DMS153 (cell line): ENCODE data around the gene KRTAP4-3.
"Not testable (repeated sequence)": the region's sequence is repeated elsewhere in the genome, so short reads cannot be mapped to it uniquely, and the experiment has no call there.

Experiments
- DNase-seq: peaks from one replicate; lab custom pipeline; 2025; lab: John Stamatoyannopoulos, UW

Gene KRTAP4-3

DNA sequence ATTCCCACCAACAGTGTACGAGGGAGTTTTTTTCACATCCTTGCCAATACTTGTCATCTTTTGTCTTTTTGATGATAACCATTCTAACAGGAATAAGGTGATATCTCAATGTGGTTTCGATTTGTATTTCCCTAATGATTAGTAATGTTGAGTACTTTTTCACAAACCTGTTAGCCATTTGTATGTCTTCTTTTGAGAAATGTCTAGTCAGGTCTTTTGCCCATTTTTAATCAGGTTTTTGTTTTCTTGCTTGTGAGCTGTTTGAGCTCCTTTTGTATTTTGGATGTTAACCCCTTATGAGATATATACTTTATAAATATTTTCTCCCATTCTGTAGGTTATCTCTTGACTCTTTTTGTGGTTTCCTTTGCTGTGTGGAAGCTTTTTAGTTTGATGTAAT is 16.5 kb downstream of the KRTAP4-3 start:
- no peak for DNase-seq

DNA sequence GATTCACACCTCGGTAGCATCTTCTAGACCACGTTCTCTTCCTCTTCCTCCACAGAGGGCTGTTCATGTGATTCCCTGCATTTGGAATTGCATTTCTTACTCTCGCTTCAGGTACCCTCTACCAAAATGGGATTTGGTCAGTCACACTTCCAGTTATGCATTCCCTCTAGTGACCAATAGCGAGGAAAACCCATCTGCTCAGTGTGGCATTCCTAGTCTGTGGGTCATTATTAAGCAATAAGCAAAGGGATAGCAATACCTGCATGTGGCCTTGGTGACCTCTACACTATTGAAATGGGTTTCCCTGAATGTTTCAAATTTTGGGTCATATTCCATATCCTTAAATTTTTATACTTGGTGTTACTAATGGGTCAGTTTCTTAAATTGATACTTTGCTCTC is 18.0 kb downstream of the KRTAP4-3 start:
- no peak for DNase-seq

DNA sequence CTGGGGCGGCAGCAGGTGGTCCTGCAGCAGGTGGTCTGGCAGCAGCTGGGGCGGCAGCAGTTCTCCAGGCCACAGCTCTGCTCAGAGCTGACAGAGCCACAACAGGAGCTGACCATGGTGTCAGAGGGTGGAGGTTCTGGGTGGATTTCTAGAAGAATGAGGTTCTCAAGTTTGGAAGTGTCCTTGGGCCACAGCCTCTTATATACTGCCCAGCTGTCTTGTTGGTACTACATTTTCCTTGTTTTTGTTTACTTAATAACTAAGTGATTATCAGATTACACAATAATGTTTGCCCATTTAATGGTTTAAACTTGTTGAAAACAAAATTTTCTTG is 18.4 kb downstream of the KRTAP4-3 start, which contains the start of gene KRTAP4-5:
TSS of gene KRTAP4-5 (minus strand) at position 174 of the 334 bp plus-strand sequence. CDS start at position 116, 58 bp downstream.
- no peak for DNase-seq

DNA sequence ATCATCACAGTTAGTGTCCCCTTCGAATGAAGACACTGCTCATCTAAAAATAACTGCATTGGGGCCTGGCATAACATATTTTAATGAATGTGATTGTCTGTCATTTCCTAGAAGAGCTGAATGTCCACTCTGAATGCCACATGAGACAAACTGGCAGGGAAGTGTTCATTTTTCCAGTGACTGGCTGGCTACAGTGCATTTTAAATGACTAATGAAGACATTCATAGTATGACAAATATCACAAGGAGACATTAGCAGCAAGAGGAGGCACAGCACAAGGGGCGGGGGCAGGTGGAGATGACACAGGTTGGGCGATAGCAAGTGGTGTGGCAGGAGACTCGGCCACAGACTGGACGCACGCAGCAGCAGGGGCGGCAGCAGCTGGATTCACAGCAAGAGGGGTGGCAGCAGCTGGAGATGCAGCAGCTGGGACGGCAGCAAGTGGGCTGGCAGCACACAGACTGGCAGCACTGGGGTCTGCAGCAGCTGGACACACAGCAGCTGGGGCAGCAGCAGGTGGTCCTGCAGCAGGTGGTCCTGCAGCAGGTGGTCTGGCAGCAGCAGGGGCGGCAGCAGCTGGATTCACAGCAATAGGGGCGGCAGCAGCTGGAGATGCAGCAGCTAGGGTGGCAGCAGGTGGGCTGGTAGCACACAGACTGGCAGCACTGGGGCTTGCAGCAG is 18.9 kb downstream of the KRTAP4-3 start:
- not testable (repeated sequence) for DNase-seq

DNA sequence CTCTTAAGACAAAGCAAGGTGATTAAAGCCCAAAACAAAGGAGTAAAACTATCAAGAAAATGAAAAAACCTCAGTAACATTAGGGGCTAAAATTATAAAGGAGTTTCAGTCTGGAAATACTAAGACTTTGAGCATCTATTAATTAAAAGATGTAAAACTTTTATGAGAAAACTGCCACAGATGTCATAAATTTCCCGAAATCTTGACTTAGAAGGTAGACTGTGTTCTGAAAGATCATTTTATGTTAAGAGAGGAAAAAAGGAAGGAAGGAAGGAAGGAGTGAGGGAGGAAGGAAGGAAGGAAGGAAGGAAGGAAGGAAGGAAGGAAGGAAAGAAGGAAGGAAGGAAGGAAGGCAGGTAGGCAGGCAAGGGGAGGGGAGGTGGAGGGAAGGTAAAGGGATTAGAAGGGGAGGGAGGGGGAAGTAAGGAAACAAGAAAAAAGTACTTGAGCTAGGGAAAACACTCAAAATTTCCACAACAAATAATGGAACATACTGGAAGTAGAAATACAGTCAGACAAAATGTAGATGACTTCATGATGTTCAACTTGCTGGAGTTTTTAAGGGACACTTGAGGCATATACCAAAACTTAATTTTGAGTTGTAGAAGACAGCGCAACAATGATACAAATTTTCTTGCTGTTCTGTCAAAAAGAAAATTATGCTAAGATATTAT is 20.4 kb downstream of the KRTAP4-3 start:
- no peak for DNase-seq

DNA sequence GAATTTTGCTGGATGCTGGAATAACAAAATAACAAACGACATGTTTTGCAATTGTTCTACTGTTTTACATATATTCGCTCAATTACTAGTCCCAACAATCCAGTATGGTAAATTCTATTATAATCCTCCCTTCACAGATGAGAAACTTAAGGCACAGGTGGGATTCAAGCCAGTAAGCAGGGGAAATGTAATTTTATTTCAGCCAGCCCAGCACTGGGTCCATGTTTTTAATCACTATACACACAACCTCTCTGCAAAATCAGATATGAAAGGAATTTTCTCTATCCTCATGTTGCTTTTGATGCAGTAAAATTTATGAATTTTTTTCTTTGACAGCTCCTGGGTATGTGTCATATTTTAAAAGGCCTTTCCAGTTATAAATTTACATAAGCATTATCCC is 22.8 kb downstream of the KRTAP4-3 start:
- no peak for DNase-seq

DNA sequence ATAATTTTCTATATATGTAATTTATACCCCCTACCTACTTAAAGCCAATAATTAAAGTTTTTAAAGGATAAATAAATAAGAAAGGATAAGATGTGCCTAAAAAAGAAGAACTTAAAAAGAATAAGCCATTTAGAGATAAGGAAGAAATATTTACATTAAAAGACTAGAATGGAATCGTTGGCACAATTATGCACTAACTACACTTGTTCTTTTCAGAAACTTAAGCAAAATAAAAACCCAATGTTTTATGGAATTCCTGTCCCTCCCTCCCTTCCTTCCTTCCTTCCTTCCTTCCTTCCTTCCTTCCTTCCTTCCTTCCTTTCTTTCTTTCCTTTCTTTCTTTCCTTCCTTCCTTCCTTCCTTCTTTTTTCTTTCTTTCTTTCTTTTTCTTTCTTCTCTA is 23.2 kb downstream of the KRTAP4-3 start:
- no peak for DNase-seq

DNA sequence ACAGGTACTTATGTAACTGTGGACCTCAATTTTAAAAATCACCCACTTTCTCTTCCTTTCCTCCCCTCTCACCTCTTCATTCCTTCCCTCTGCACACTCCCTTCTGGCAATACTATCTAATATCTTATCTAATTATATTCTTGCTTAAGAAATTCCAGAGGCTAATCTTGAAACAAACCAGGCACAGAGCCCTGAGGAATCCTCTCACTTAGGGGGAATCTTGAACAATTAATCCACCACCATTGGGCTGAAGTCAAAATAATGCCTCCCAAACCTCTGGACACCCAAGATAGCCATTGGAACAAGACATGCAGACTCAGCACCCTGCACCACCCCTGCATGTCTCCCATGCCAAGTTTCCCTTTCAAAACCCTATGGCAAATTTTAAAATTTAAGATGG is 26.7 kb downstream of the KRTAP4-3 start:
- DNase-seq, result no peak

DNA sequence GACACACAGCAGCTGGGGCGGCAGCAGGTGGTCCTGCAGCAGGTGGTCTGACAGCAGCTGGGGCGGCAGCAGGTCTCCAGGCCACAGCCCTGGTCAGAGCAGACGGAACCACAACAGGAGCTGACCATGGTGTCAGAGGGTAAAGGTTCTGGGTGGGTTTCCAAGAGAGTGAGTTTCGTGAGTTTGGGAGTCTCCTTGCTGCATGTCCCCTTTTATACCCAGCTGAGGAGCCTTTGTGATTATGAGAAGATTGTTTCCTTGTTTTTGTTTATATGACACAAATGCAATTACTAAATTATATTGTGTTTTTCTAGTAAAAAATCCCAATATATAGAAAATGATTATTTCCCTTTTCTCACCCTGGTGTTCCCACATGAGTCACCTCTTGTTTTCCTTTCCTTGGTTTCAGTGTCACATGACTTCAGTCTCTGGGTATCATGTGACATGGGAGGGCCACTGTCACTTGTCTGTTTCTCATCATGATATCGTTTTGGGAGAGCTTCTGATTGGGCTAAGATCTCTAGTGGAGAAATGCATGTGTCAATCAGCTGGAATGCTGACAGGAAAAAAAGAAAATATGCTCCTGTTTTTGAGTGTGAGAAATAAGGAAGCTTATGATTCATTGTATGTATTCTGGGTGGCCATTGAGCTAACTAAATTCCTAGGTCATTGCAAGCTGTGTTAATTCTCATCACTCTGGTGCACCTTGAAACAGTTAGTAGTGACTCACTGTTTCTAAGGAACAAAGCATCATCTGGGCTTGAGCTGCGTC is 27.5 kb downstream of the KRTAP4-3 start, which contains the start of gene KRTAP4-6:
TSS of gene KRTAP4-6 (minus strand) at position 185 of the 772 bp plus-strand sequence. CDS start at position 128, 57 bp downstream.
- DNase-seq, result no peak

DNA sequence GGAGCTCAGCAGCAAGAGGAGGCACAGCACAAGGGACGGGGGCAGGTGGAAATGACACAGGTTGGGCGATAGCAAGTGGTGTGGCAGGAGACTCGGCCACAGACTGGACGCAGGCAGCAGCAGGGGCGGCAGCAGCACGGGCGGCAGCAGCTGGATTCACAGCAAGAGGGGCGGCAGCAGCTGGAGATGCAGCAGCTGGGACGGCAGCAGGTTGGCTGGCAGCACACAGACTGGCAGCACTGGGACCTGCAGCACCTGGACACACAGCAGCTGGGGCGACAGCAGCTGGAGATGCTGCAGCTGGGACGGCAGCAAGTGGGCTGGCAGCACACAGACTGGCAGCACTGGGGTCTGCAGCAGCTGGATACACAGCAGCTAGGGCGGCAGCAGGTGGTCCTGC is 28.2 kb downstream of the KRTAP4-3 start:
- not testable (repeated sequence) for DNase-seq

DNA sequence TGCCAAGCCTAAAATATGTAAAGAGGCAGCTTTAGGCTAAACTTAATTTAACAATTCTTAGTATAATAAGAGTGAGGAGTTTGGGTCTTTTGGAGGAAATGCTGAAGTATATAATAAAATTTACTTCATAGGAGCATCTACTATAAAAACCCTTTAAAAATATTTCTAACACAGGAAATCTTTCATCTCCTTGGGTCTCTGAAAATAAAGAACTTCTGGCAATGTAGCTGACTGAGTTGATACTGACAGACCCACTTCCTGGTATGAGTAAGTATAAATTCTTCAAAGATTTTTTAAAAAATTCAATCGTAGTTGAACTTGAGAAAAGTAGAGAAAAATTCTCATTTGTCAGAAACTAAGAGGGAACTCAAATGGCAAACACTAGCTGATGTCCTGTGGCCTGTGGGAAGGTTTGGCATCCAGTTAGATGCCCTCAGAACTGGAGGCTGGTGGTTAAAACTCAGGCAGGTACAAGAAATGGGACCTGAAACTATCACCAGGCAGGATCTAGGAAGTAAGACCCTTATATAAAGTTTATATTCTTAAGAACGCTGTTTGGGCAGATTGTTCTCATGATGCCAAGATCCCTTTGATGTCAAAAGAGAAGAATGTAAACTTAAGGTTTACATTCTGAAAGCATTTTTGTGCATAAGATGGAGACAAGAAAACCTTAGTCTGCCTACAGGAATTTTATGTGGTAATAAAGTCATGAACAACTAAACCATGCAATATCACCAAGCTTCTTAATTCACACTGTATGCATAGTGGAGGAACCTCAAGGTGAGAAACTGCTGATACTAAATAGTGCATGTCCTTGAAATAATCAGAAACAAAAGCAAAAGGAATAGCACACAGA is 33.9 kb downstream of the KRTAP4-3 start:
- no peak for DNase-seq

DNA sequence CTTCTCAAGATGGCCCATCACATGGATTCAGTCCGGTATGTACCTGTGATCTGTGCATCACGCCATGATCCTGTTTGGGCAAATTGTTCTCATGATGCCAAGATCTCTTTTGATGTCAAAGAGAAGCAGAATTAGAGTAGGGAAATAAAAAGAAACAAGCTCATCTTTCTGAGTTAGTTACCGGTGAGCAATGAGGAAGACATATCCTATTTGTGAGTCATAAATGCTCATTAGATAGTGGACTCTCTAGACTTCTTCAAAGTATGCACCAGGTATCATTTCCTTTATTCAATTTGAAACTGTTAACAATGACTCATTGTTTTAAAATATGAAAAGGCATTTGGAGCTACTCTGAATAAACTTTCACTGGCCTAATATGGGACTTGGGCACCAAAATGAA is 36.0 kb downstream of the KRTAP4-3 start:
- DNase-seq, result no peak

DNA sequence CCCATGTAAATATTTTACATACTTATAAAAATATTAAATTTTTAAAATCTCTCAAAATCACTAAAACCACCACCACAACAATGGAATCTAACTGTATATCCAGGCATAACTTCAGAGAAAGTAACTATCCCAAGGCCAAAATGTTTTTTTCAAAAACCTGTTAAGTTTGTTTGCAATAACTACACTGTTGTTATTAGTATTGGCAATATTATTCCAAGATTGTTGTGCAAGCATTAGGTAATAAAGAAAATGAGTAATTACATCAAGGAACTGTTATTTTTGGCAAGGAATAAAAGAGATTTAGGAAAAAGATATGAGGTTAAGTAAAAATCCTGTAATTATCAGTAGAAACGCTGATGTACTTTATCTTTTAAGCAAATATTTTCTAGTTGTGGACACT is 40.6 kb downstream of the KRTAP4-3 start:
- DNase-seq, result no peak

DNA sequence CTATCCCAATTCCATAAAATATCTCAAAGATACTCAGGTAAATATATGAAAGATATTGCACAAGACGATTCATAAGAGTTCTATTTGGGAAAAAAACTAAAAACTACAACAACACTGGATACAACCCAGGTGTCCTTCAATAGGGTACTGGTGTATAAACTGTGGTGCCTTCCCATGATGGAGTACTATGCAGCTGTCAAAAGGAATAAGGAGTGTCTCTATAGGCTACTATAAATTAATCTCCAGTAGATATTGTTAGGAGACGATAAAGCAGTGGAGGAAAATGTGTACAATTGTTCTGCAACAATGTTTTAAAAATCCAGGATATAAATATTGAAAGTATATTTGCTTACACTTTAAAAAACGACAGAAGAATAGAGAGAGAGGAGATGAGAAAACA is 41.6 kb downstream of the KRTAP4-3 start:
- DNase-seq, result no peak

DNA sequence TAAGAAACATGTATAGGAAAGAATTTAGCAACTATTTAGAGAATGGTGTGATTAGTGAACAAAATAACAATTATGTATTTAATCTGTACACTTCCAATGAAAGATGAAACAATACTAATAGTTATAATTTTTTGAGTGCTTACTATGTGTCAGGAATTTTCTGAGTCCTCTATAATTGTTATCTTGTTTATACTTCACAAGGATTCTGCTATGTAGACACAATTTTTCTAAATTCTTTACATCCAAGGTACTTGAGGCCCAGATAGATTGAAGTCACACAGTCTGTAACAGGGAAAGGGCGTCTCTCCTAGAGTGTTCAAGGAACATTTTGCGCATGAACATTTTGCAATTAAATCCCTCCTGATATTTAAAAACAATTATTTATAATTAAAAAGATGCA is 43.0 kb downstream of the KRTAP4-3 start:
- no peak for DNase-seq

DNA sequence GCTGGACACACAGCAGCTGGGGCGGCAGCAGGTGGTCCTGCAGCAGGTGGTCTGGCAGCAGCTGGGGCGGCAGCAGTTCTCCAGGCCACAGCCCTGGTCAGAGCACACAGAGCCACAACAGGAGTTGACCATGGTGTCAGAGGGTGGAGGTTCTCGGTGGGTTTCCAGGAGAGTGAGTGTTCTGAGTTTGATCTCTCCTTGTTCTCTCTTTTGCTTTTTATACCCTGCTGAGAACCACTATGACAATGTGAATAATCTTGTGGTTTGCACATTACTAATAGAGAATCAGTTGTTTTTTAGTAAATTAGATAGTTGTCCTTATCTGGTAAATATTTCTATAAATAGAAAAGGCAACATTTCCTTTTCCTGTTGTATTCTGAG is 44.0 kb downstream of the KRTAP4-3 start, which contains the start of gene KRTAP4-12:
TSS of gene KRTAP4-12 (minus strand) at position 192 of the 381 bp plus-strand sequence. CDS start at position 132, 60 bp downstream.
- DNase-seq, result not testable (repeated sequence)

DNA sequence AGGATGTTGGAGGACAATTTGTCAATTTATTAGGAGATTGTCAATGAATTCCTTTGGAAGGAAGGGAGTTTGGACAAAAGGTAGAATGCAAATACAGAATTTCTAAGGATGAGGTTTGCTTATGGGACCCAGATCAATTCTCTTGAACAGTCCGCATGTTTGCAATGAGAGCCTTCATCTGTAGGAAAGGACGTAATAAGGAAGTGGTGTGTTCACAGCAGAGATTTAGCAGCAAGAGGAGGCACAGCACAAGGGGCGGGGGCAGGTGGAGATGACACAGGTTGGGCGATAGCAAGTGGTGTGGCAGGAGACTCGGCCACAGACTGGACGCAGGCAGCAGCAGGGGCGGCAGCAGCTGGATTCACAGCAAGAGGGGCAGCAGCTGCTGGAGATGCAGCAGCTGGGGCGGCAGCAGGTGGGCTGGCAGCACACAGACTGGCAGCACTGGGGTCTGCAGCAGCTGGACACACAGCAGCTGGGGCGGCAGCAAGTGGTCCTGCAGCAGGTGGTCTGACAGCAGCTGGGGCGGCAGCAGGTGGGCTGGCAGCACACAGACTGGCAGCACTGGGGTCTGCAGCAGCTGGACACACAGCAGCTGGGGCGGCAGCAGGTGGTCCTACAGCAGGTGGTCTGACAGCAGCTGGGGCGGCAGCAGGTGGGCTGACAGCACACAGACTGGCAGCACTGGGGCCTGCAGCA is 44.6 kb downstream of the KRTAP4-3 start:
- DNase-seq, result not testable (repeated sequence)

DNA sequence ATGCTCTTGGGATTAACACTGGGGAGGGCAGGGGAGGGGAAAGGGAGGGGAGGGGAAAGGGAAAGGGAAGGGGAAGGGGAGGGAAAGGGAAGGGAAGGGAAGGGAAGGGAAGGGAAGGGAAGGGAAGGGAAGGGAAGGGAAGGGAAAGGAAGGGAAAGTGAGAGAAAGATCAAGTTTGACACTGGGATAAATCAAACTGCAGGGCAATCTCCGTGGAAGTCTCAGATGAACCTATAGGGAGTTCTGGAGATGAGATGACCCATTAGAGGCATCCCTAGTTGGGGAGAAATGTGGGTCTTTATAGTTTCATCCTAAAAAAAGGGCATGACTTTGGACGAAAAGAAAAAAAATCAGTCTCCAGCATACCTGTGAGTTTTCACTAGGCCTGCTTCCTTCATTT is 46.3 kb downstream of the KRTAP4-3 start:
- DNase-seq, result no peak

DNA sequence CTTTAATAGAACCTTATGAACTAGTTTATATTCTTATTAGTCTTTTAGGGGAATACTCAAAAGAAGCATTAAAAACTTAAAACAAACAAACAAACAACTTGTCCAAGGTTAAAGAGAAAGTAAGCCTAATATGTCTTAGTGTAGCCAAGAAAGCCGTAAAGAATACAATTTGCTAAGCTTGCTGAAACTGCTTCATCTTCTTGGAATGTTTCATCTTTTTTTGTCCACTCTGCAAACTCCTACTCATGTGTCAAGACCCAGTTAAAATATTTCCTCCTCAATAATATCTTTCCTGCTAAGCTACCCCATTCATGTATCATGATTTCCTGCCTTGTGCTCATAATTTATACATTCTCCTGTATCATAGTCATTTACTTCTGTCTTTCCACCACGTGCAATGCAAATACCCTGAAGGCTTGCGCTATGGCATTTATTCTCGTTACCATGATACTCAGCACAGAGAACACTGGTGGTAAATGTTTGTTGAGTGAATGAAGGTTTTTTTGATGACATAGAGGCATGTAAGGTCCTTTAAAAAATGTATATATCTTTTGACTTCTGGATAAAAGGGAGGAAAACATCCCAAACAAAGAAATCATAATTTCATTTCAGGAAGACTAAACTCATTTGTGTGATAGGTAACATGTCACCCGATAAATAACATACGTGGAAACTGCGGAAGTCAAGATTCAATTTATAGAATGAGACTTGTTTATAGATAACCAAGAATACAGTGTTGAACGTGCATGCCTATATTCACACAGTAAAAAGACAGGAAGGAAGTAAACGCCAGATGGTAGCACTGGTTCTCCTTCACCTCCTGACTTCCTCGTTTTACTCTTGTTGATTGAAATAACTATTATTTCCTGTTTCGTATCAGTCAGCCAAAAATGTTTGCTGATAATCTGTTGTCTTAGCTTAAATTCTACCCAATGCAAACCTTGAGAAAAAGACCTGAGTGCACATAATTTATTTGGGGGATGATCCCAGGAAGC is 48.0 kb downstream of the KRTAP4-3 start:
- not testable (repeated sequence) for DNase-seq

DNA sequence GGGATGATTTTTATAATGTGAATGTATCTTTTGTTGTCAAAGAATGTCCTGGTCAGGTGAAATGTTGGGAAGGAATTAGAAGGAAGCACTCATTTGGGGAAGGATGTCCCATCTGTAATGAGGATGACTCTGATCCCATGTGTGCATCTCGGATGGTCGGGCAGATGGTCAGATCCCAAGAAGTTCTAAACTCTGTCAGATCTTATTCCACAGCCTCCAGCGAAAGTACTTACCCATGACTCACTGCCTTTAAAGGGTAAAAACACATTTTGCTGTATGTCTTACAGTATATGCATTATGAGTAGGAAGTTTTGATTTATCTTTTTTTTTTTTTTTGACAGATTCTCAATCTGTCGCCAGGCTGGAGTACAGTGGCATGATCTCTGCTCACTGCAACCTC is 49.3 kb downstream of the KRTAP4-3 start:
- no peak for DNase-seq
